Measurements from ENCODE around the gene RAD51B. TPM values are rescaled to one million over a fixed set of nuclear protein-coding genes. Genes with fewer than 3 reads are reported as not detected.
A peak's percentile ranks its signal among the peaks of the same experiment; 100 is the strongest.

Gene RAD51B
- total RNA-seq, 4 donors from 2014 or later = 19.6 to 39.7 (median 25.4) TPM

DNA sequence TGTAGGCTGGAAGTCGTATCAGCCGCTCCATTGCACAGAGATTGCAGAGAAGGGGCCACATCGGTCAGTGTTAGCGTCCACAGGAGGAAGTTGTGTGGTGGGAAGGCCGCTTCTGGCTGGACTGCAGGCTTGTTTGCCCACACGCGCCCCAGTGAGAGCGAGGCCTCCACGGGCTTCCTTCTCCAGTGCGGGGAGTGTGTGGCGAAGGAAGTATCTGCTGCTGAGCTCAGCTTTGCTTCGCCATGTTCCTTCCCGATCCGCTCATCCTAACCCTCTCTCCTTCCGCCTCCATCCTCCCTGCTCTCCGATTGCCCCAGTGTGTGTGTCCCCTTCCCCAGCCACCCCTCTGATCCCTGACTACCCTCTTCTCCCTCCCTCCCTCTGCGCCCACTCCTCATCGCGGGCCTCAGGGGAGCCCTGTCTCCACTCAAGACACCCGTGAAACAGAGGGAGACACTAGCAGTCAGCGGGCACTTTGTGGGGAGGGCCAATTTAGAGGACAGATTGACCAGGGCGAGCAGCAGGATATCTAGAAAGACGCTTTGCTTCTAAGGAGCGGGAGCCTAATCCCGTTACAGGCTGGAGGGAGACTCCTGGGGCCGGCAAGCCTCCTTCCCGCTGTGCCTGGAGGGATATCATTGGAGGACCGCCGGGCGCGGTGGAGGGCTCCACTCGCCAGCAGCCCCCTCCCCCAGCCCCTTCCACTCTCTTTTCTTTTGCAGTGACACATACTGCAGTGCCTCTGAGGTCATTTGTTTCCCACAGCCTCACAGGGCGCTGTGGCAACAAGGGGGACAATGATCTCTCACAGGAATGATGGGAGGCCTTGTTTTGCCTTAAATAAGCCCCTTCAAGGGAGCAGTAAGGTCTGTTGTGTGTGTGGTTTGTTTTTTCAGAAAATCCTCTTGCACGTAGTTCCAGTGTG is 544.5 kb downstream of the RAD51B start:
- Histone ChIP-seq H3K27ac (peak overlapping the region; percentile 46), H3K27me3 (no peaks in the 10 kb centered on the region), H3K9me3 (no peaks in the 10 kb centered on the region), H3K4me1 (peaks cover 46% of the 10 kb centered on the region), H3K4me3 (no peak overlapping the region), H3K36me3 (no peaks in the 10 kb centered on the region)
- TF ChIP-seq, protein P1, sequence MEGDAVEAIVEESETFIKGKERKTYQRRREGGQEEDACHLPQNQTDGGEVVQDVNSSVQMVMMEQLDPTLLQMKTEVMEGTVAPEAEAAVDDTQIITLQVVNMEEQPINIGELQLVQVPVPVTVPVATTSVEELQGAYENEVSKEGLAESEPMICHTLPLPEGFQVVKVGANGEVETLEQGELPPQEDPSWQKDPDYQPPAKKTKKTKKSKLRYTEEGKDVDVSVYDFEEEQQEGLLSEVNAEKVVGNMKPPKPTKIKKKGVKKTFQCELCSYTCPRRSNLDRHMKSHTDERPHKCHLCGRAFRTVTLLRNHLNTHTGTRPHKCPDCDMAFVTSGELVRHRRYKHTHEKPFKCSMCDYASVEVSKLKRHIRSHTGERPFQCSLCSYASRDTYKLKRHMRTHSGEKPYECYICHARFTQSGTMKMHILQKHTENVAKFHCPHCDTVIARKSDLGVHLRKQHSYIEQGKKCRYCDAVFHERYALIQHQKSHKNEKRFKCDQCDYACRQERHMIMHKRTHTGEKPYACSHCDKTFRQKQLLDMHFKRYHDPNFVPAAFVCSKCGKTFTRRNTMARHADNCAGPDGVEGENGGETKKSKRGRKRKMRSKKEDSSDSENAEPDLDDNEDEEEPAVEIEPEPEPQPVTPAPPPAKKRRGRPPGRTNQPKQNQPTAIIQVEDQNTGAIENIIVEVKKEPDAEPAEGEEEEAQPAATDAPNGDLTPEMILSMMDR (IDR thresholded peaks at IDR 0.05) = no peak
- DNase-seq (ENCODE audit: low spot score in 2 of 2) = no peak
- 75% methylated on average over 32 of the region's 34 CpGs for WGBS

DNA sequence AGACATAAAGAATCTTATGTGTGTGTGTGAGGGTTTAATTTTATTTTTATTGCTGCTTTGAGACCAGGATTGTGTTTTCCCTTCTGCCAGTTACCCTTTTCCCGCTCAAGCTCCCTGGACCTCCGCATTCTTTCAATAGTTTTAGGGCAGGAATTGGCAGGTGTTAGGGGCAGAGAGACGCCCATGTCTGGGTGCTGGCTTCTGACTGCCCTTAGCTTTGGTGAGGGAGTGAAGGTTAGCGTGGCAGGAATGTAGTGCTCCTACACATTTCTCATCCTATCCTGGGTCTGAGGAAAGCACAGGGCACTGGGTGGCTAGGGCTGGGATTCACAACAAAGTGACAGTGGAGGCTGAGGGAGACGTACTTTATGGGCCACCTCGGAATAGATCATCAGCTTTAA is 545.2 kb downstream of the RAD51B start:
- Histone ChIP-seq H3K27me3 (no peaks in the 10 kb centered on the region), H3K4me1 (peaks cover 40% of the 10 kb centered on the region), H3K4me3 (no peak overlapping the region), H3K27ac (peak overlapping the region; percentile 46), H3K9me3 (no peaks in the 10 kb centered on the region), H3K36me3 (no peaks in the 10 kb centered on the region)
- TF ChIP-seq, protein P1 (IDR thresholded peaks at IDR 0.05) = no peak
- TF ChIP-seq POLR2A (IDR thresholded peaks at IDR 0.05) (no peak), EP300 (IDR thresholded peaks at IDR 0.05) (no peak), POLR2AphosphoS5 (IDR thresholded peaks at IDR 0.05) (no peak)
- WGBS = 75% methylated on average over 6 of the region's 6 CpGs
- DNase-seq (ENCODE audit: low spot score in 2 of 2) = no peak

DNA sequence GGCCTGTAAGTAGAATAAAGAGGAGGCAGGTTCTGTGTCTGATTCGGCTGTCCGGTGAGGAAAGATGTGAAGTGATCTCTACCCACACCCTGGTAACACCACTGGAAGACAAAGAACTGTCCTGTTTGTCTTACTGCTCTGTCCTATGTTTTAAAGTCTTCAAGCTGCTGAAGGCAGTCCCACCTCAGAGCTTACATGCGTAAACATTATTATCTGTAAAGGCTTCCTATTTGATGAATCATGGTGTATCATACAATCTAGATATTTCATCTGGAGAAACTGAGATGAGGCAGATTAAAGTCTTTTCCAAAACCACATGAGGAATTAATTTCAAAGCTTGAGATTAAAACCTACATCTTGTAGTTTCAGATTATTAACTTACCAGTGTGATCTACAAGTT is 545.6 kb downstream of the RAD51B start:
- Histone ChIP-seq H3K36me3 (no peaks in the 10 kb centered on the region), H3K9me3 (no peaks in the 10 kb centered on the region), H3K4me1 (peaks cover 40% of the 10 kb centered on the region), H3K4me3 (no peak overlapping the region), H3K27ac (peak overlapping the region; percentile 46), H3K27me3 (no peaks in the 10 kb centered on the region)
- TF ChIP-seq EP300 (IDR thresholded peaks at IDR 0.05) (no peak), POLR2AphosphoS5 (IDR thresholded peaks at IDR 0.05) (no peak), POLR2A (IDR thresholded peaks at IDR 0.05) (no peak)
- TF ChIP-seq, protein P1 (IDR thresholded peaks at IDR 0.05) = no peak
- 73% methylated on average over 3 of the region's 3 CpGs for WGBS
- no peak for DNase-seq (ENCODE audit: low spot score in 2 of 2)

DNA sequence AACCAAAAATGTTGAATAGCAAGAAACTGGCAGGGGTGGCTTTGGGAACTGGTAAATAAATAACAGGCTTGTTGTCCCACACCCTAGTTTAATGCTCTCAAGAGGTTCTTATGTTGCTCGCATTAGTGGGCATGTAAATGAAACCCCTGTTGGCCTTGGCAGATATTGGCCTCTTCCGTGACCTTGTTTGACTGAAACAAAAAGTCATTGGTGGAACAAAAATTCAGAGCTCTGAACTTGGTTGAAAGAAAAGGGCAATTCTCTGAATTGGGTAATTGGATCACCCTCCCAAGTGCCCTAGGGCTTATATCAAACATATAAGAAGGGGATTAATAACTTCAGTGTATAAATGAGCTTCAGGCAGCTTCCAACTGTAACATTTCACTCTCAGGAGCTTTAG is 547.1 kb downstream of the RAD51B start:
- no peak for TF ChIP-seq POLR2AphosphoS5 (IDR thresholded peaks at IDR 0.05)
- TF ChIP-seq, protein P1 (IDR thresholded peaks at IDR 0.05) = no peak
- no peak for TF ChIP-seq EP300 (IDR thresholded peaks at IDR 0.05)
- no peak for TF ChIP-seq POLR2A (IDR thresholded peaks at IDR 0.05)

DNA sequence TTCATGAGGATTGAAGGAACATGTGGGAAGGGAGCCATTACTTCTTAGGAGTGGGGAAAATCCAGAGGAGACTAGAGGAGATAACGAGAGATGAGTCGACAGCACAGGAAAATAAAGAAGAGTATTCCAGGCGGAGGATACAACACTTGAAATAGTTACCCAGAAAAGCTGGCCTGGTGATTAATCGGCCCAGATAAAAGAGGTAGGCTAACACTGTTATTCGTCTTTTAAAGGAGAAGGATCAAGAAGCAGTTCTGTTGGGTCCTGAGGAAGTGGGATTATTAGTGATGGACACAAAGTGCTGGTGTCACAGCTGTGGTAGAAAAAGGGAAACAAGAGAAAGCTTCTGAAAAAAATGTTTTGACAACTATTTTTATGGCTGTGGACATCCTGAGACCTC is 548.0 kb downstream of the RAD51B start:
- H3K4me3 ChIP-seq = no peak overlapping the region
- TF ChIP-seq POLR2A (IDR thresholded peaks at IDR 0.05) = no peak
- TF ChIP-seq, protein P1 (IDR thresholded peaks at IDR 0.05) = no peak
- TF ChIP-seq POLR2AphosphoS5 (IDR thresholded peaks at IDR 0.05) = no peak
- TF ChIP-seq EP300 (IDR thresholded peaks at IDR 0.05) = no peak
- no peak overlapping the region for H3K27ac ChIP-seq
- no peak for DNase-seq (ENCODE audit: low spot score in 2 of 2)
- no peaks in the 10 kb centered on the region for H3K36me3 ChIP-seq
- WGBS = 40% methylated on average over 5 of the region's 5 CpGs
- H3K4me1 ChIP-seq = peaks cover 39% of the 10 kb centered on the region
- H3K9me3 ChIP-seq = no peaks in the 10 kb centered on the region
- no peaks in the 10 kb centered on the region for H3K27me3 ChIP-seq

More for the DNA sequence above, 547.1 kb downstream of the RAD51B start:
- Histone ChIP-seq H3K27ac (no peak overlapping the region), H3K36me3 (no peaks in the 10 kb centered on the region), H3K27me3 (no peaks in the 10 kb centered on the region), H3K4me1 (peaks cover 39% of the 10 kb centered on the region), H3K9me3 (no peaks in the 10 kb centered on the region), H3K4me3 (no peak overlapping the region)
- 87% methylated on average over 2 of the region's 2 CpGs for WGBS
- DNase-seq (ENCODE audit: low spot score in 2 of 2) = no peak
